H1 (cell line): Measurements from ENCODE around the gene ATP6V1G1. TPM values are rescaled to one million over a fixed set of nuclear protein-coding genes. Genes with fewer than 3 reads are reported as not detected.

Experiments used
- CTCF ChIA-PET: fragments of 300-600 bp; sonication (Branson Sonifier 250); formaldehyde crosslinking; loops from one replicate; lab custom pipeline; 2021; ENCODE audit not compliant: partially characterized antibody; lab: Charles Lee
- POLR2A ChIA-PET: fragments of 300-600 bp; sonication (Branson Sonifier 250); formaldehyde crosslinking; loops from one replicate; lab custom pipeline; 2021; ENCODE audit warnings: inconsistent platforms; ENCODE audit not compliant: partially characterized antibody; lab: Charles Lee
- DNase-seq, 2 experiments: peaks; one replicate each; pipeline versions ENCODE4 v3.0.0 to v3.0.0-alpha.2; 2010 to 2022; ENCODE audit warnings: low spot score in 2 of 2, low read depth in 1 of 2, mixed read lengths in 1 of 2
- FAIRE-seq: peaks from 2 replicates; lab custom pipeline; 2011; peaks lifted over from hg19 to GRCh38; lab: Jason Lieb, UNC
- H2AFZ ChIP-seq: 2 replicates; pipeline ENCODE4 v1.8.1; 2012; ENCODE audit warnings: low read length, inconsistent platforms
- H2AK5ac ChIP-seq: 2 replicates; pipeline ENCODE4 v1.6.1; 2013; ENCODE audit warnings: low read depth, low read length
- H2BK120ac ChIP-seq: replicated peaks from 2 replicates; pipeline ENCODE3; 2013; ENCODE audit warnings: low read depth, low read length, inconsistent platforms
- H2BK12ac ChIP-seq: 2 replicates; pipeline ENCODE4 v1.6.1; 2013; ENCODE audit warnings: low read depth, low read length
- H2BK15ac ChIP-seq: 2 replicates; pipeline ENCODE4 v1.6.1; 2013; ENCODE audit warnings: low read length
- H2BK20ac ChIP-seq: 2 replicates; pipeline ENCODE4 v1.6.1; 2013; ENCODE audit warnings: low read length
- H2BK5ac ChIP-seq: 2 replicates; pipeline ENCODE4 v1.6.1; 2013; ENCODE audit warnings: low read depth, low read length
- H3K14ac ChIP-seq: 2 replicates; pipeline ENCODE4 v1.6.1; 2013; ENCODE audit warnings: inconsistent platforms; ENCODE audit not compliant: insufficient read length
- H3K18ac ChIP-seq: 2 replicates; pipeline ENCODE4 v1.6.1; 2013; ENCODE audit warnings: low read length; ENCODE audit errors: extremely low read depth
- H3K23ac ChIP-seq: 2 replicates; pipeline ENCODE4 v1.6.1; 2013; ENCODE audit warnings: inconsistent platforms; ENCODE audit not compliant: insufficient read length
- H3K23me2 ChIP-seq: 2 replicates; pipeline ENCODE4 v1.6.1; 2013; ENCODE audit warnings: low read depth, low read length
- H3K27ac ChIP-seq: 2 replicates; pipeline ENCODE4 v1.6.1; 2011; ENCODE audit warnings: low read depth, low read length, inconsistent platforms
- H3K27me3 ChIP-seq, 4 experiments: replicated peaks in 1 of 4; 1 replicate in 1 of 4; 2 replicates in 3 of 4; pipeline versions ENCODE4 v1.6.1 to v1.8.1; 2011 to 2013; ENCODE audit warnings: low read length in 3 of 4, mild to moderate bottlenecking in 3 of 4, inconsistent platforms in 2 of 4, mixed read lengths in 2 of 4, moderate library complexity in 1 of 4; ENCODE audit not compliant: control insufficient read depth in 3 of 4, insufficient read depth in 3 of 4; ENCODE audit errors: extremely low read depth in 1 of 4
- H3K36me3 ChIP-seq, 4 experiments: 2 replicates each; pipeline versions ENCODE4 v1.6.1 to v1.8.1; 2011 to 2013; ENCODE audit warnings: mild to moderate bottlenecking in 4 of 4, low read length in 3 of 4, moderate library complexity in 2 of 4, control low read depth in 1 of 4, inconsistent platforms in 1 of 4; ENCODE audit not compliant: insufficient read depth in 4 of 4, control insufficient read depth in 2 of 4
- H3K4ac ChIP-seq: replicated peaks from 2 replicates; pipeline ENCODE3; 2013; ENCODE audit warnings: low read length, low read depth, mixed read lengths, inconsistent platforms; ENCODE audit not compliant: insufficient read length
- H3K4me1 ChIP-seq, 4 experiments: replicated peaks in 1 of 4; 1 replicate in 1 of 4; 2 replicates in 3 of 4; pipeline versions ENCODE4 v1.6.1 to v1.8.1; 2011 to 2013; ENCODE audit warnings: low read length in 3 of 4, inconsistent platforms in 2 of 4, mixed read lengths in 1 of 4; ENCODE audit not compliant: insufficient read depth in 4 of 4, control insufficient read depth in 3 of 4
- H3K4me2 ChIP-seq, 2 experiments: 2 replicates each; pipeline versions ENCODE4 v1.6.1 to v1.8.1; 2011 to 2013; ENCODE audit warnings: low read depth in 2 of 2, low read length in 2 of 2, control low read depth in 1 of 2, inconsistent platforms in 1 of 2, mild to moderate bottlenecking in 1 of 2; ENCODE audit not compliant: insufficient read depth in 1 of 2
- H3K4me3 ChIP-seq, 4 experiments: fragments of 200-600, 300-600 bp in 1 of 4; sonication (generic), shearing (Covaris generic), sonication (Bioruptor Twin) in 1 of 4; 2 replicates each; pipeline versions ENCODE4 v1.5.1 to v1.8.1; 2011 to 2016; ENCODE audit warnings: low read length in 4 of 4, low read depth in 3 of 4, control low read depth in 2 of 4, inconsistent platforms in 2 of 4, mild to moderate bottlenecking in 2 of 4, mixed read lengths in 1 of 4, moderate library complexity in 1 of 4; ENCODE audit not compliant: insufficient read depth in 2 of 4; ENCODE audit errors: extremely low read depth in 1 of 4
- H3K56ac ChIP-seq: replicated peaks from 2 replicates; pipeline ENCODE3; 2013; ENCODE audit warnings: low read depth, mild to moderate bottlenecking, mixed read lengths, low read length, inconsistent platforms; ENCODE audit not compliant: insufficient read length
- H3K79me1 ChIP-seq: 2 replicates; pipeline ENCODE4 v1.6.1; 2013; ENCODE audit warnings: low read depth, low read length, control low read depth
- H3K79me2 ChIP-seq, 2 experiments: 2 replicates each; pipeline versions ENCODE4 v1.6.1 to v1.8.1; 2012 to 2013; ENCODE audit warnings: low read length in 2 of 2, mild to moderate bottlenecking in 2 of 2, inconsistent platforms in 1 of 2; ENCODE audit not compliant: insufficient read depth in 2 of 2, control insufficient read depth in 1 of 2
- H3K9ac ChIP-seq, 4 experiments: replicated peaks in 1 of 4; 1 replicate in 1 of 4; 2 replicates in 3 of 4; pipeline versions ENCODE4 v1.6.1 to v1.8.1; 2011 to 2013; ENCODE audit warnings: low read depth in 3 of 4, low read length in 3 of 4, control low read depth in 2 of 4, mild to moderate bottlenecking in 2 of 4, moderate library complexity in 2 of 4, inconsistent platforms in 1 of 4; ENCODE audit errors: extremely low read depth in 1 of 4
- H3K9me3 ChIP-seq, 2 experiments: 2 replicates each; pipeline versions ENCODE4 v1.6.1 to v1.8.1; 2012 to 2013; ENCODE audit warnings: mild to moderate bottlenecking in 2 of 2, moderate library complexity in 2 of 2, control low read depth in 1 of 2, inconsistent platforms in 1 of 2, low read depth in 1 of 2, low read length in 1 of 2, mixed read lengths in 1 of 2; ENCODE audit not compliant: insufficient read depth in 2 of 2
- H4K20me1 ChIP-seq, 2 experiments: replicated peaks in 1 of 2; 2 replicates each; pipeline versions ENCODE3 to v1.8.1; 2011 to 2013; ENCODE audit warnings: inconsistent platforms in 2 of 2, low read length in 2 of 2, mild to moderate bottlenecking in 1 of 2; ENCODE audit not compliant: insufficient read depth in 2 of 2, control insufficient read depth in 1 of 2
- H4K5ac ChIP-seq: 2 replicates; pipeline ENCODE4 v1.6.1; 2013; ENCODE audit warnings: low read length, low read depth, mixed read lengths, inconsistent platforms; ENCODE audit not compliant: insufficient read length
- H4K8ac ChIP-seq: 2 replicates; pipeline ENCODE4 v1.8.0; 2013; ENCODE audit warnings: mild to moderate bottlenecking, moderate library complexity, low read length, inconsistent platforms; ENCODE audit not compliant: insufficient read depth; ENCODE audit errors: extremely low read depth
- H4K91ac ChIP-seq: replicated peaks from 2 replicates; pipeline ENCODE3; 2013; ENCODE audit warnings: low read length, mixed read lengths, inconsistent platforms; ENCODE audit not compliant: insufficient read length
- HDAC2 ChIP-seq, 2 experiments: fragments of 300-600 bp in 1 of 2; sonication (generic) in 1 of 2; IDR thresholded peaks; 2 replicates each; pipeline ENCODE4 v1.6.1; 2011 to 2012; ENCODE audit warnings: low read depth in 2 of 2, low read length in 2 of 2, mild to moderate bottlenecking in 2 of 2, moderate library complexity in 2 of 2, borderline replicate concordance in 1 of 2, inconsistent platforms in 1 of 2
- HDAC6 ChIP-seq: IDR thresholded peaks from one replicate; pipeline ENCODE4 v1.7.1; 2012; ENCODE audit warnings: low read depth, mild to moderate bottlenecking, inconsistent platforms, low read length, moderate library complexity
- JUN ChIP-seq: IDR thresholded peaks from 2 replicates; pipeline ENCODE4 v1.6.1; 2011; ENCODE audit warnings: low read depth, mild to moderate bottlenecking, improper control_type of control experiment, low read length
- KDM1A ChIP-seq: fragments of 200-600, 300-600 bp; sonication (generic); IDR thresholded peaks from 2 replicates; pipeline ENCODE4 v1.7.1; 2016; ENCODE audit warnings: mild to moderate bottlenecking, low read length, borderline replicate concordance
- KDM5A ChIP-seq: fragments of 200-600 bp; IDR thresholded peaks from 2 replicates; pipeline ENCODE4 v1.7.1; 2012; ENCODE audit warnings: mild to moderate bottlenecking, low read length, inconsistent platforms, mixed read lengths
- MAX ChIP-seq: IDR thresholded peaks from 2 replicates; pipeline ENCODE4 v1.6.1; 2012; ENCODE audit warnings: inconsistent platforms
- PHF8 ChIP-seq: fragments of 200-600 bp; sonication (generic); conservative IDR thresholded peaks from 2 replicates; pipeline ENCODE4 v1.7.1; 2012; ENCODE audit warnings: low read depth, mild to moderate bottlenecking, inconsistent platforms, low read length, moderate library complexity
- SIX5 ChIP-seq: IDR thresholded peaks from 2 replicates; pipeline ENCODE4 v1.6.1; 2011; ENCODE audit warnings: mild to moderate bottlenecking, low read depth, low read length
- SP4 ChIP-seq: IDR thresholded peaks from 2 replicates; pipeline ENCODE4 v1.6.1; 2012; ENCODE audit warnings: low read length, inconsistent platforms
- SRF ChIP-seq: IDR thresholded peaks from 2 replicates; pipeline ENCODE4 v1.6.1; 2011; ENCODE audit warnings: mild to moderate bottlenecking, low read depth, low read length, moderate library complexity
- TEAD4 ChIP-seq: IDR thresholded peaks from 2 replicates; pipeline ENCODE4 v1.6.1; 2012; ENCODE audit warnings: low read depth, low read length, inconsistent platforms, mixed read lengths
- WGBS, 2 experiments: shearing (Covaris generic) in 1 of 2; methylation state at CpG; one replicate each; pipeline versions ENCODE4 v1.1.6 to v1.1.7; 2013 to 2015; ENCODE audit warnings: low lambda C conversion rate in 2 of 2, mixed read lengths in 2 of 2, inconsistent platforms in 1 of 2, low coverage in 1 of 2, missing lambda C conversion rate in 1 of 2; ENCODE audit not compliant: insufficient replicate concordance in 2 of 2, insufficient coverage in 1 of 2, insufficient read length in 1 of 2; ENCODE audit errors: extremely low coverage in 1 of 2, missing lambda C conversion rate in 1 of 2; 5-methylcytosine and 5-hydroxymethylcytosine counted together
- polyA plus RNA-seq, 7 experiments: library from polyadenylated mRNA; depleted of rRNA in 3 of 7; stranded (reverse) in 5 of 7; unstranded in 2 of 7; fragments of >200 nt in 5 of 7; fragments of 200-250 nt in 2 of 7; gene quantifications; 1 replicate in 5 of 7; 2 replicates in 1 of 7; 4 replicates in 1 of 7; pipeline versions ENCODE4 v1.2.1 to v1.2.3, GENCODE V29; 2011 to 2013; ENCODE audit warnings: missing spikeins in 2 of 7, mixed read lengths in 2 of 7
- total RNA-seq: library from RNA; stranded (reverse); fragmentation: NEBNext Ultra II Directional; extraction: Animal tissue kit (Norgen Biotek cat#: 25700); gene quantifications from 2 replicates; pipeline ENCODE4 v1.2.1, GENCODE V29; 2021

The ATP6V1G1 gene
- total and polyA plus RNA-seq, 2 of the 8 experiments (the other 6 are each of a cell fraction or from before 2014, with no cell fraction given) = 112 to 124 TPM

DNA sequence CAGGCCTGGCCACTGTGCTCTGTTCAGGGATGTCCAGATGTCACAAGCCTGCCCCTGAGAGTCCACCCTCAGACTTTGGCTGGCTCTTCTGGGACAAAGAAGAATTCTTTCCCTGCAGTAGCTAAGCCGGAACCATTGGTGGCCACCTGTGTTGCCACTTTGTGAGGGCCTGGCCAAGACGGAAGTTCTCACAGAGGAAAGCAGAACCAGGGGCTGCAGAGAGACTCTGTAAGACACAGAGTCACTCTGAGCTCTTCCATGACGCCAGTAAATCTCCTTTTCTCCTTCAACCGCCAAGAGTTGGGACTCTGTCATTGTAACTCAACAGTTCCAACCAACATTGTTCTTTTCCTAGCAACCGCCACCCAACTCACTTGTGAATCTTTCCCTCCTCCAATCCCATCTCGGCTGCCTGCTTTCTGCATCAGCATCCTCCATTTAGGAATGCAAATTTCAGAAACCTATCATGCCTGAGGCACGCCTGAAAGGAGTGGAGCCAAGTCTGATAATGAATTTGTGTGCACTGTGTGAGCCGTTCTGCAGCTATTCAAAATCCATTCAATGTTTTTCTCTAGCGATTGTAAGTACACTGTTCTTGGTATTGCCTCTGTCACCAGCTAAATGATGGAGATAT lies 37.8 kb upstream of the ATP6V1G1 start:
- no peak overlapping the region for H3K27ac ChIP-seq
- H2BK5ac ChIP-seq = no peak overlapping the region
- H3K56ac ChIP-seq = no peak overlapping the region
- no peaks in the 10 kb centered on the region for H3K23me2 ChIP-seq
- no peaks in the 10 kb centered on the region for H3K9me3 ChIP-seq
- H3K18ac ChIP-seq = no peak overlapping the region
- no peak overlapping the region for H2BK15ac ChIP-seq
- ChIA-PET POLR2A (interaction anchor here (1.1 to 1.7 kb wide), 3 partner anchors 10 to 61 kb away, joined by 3 to 5 read pairs (median 4); partner anchors contain the start of gene TMEM268), CTCF (interaction anchor here (0.8 to 4.2 kb wide), 10 partner anchors 9 to 144 kb away, joined by 3 to 30 read pairs (median 4); no protein-coding TSS in a partner anchor)
- no peaks in the 10 kb centered on the region; the same call in 1 of the 2 replicates for H3K79me1 ChIP-seq
- H4K8ac ChIP-seq = no peak overlapping the region
- no peak overlapping the region for H3K4me2 ChIP-seq
- H4K20me1 ChIP-seq = no peaks in the 10 kb centered on the region
- no peak overlapping the region for H2AFZ ChIP-seq
- H3K27me3 ChIP-seq = 0 out of 7 replicates have a peak, but pooled peaks cover 0 to 3% (median 0%) of the 10 kb centered on the region in 4 experiments
- H3K79me2 ChIP-seq = no peaks in the 10 kb centered on the region
- no peak for DNase-seq
- no peak overlapping the region for H2AK5ac ChIP-seq
- no peak overlapping the region for H2BK20ac ChIP-seq
- no peak overlapping the region for H2BK12ac ChIP-seq
- H3K9ac ChIP-seq = no peak overlapping the region
- no peak overlapping the region for H4K91ac ChIP-seq
- WGBS, 2 experiments = 93% methylated on average over 9 of the region's 9 CpGs; no CpG with 5 or more reads in 1 of the 2 experiments
- no peak overlapping the region for H4K5ac ChIP-seq
- H3K36me3 ChIP-seq = no peaks in the 10 kb centered on the region
- no peak overlapping the region for H3K14ac ChIP-seq
- FAIRE-seq = no peak
- H3K23ac ChIP-seq = no peak overlapping the region
- H3K4me1 ChIP-seq = no peaks in the 10 kb centered on the region
- no peak overlapping the region for H2BK120ac ChIP-seq
- H3K4ac ChIP-seq = no peak overlapping the region
- no peak overlapping the region for H3K4me3 ChIP-seq
- no peak for TF ChIP-seq HDAC6
- TF ChIP-seq KDM1A = no peak
- TF ChIP-seq PHF8 = no peak
- no peak for TF ChIP-seq SP4
- TF ChIP-seq JUN = no peak
- no peak for TF ChIP-seq KDM5A
- TF ChIP-seq SRF = no peak
- TF ChIP-seq MAX = no peak
- TF ChIP-seq TEAD4 = no peak
- no peak for TF ChIP-seq HDAC2 (IDR thresholded peaks at IDR 0.05; ENCODE audit: borderline replicate concordance in 1 of 2, low read depth in 2 of 2, low read length in 2 of 2)
- no peak for TF ChIP-seq SIX5
